Measurements from ENCODE around the gene ANXA6.
"Not testable (repeated sequence)": the region's sequence is repeated elsewhere in the genome, so short reads cannot be mapped to it uniquely, and the experiment has no call there.

ANXA6 gene

GRCh38 chr5:151157426-151158286, at the start of gene ANXA6:
ANXA6 (minus strand) TSS chr5:151157779; CDS start chr5:151147901, 9,878 bp downstream.
- in situ Hi-C loops (cut with MboI; ENCODE audit: low sequenced_read_pairs), result no loop called here

- in situ Hi-C loops (cut with MboI; ENCODE audit: low sequenced_read_pairs), result no loop called here
Measured at GRCh38 chr5:151205411-151205810, 47.8 kb upstream of the ANXA6 start.

- in situ Hi-C loops (cut with MboI; ENCODE audit: low sequenced_read_pairs), result no loop called here
Measured at GRCh38 chr5:151204051-151204450, 46.5 kb upstream of the ANXA6 start.

- in situ Hi-C loops (cut with MboI; ENCODE audit: low sequenced_read_pairs), result no loop called here
Measured at GRCh38 chr5:151202381-151203139, 45.0 kb upstream of the ANXA6 start.

GRCh38 chr5:151200913-151201595, 43.5 kb upstream of the ANXA6 start:
- in situ Hi-C loops (cut with MboI; ENCODE audit: low sequenced_read_pairs), result no loop called here

GRCh38 chr5:151199581-151200185, 42.1 kb upstream of the ANXA6 start:
- in situ Hi-C loops (cut with MboI; ENCODE audit: low sequenced_read_pairs), result no loop called here

GRCh38 chr5:151198861-151199260, 41.3 kb upstream of the ANXA6 start:
- in situ Hi-C loops (cut with MboI; ENCODE audit: low sequenced_read_pairs), result no loop called here

GRCh38 chr5:151197291-151197600, 39.7 kb upstream of the ANXA6 start:
- in situ Hi-C loops (cut with MboI; ENCODE audit: low sequenced_read_pairs), result not testable (repeated sequence)

- in situ Hi-C loops (cut with MboI; ENCODE audit: low sequenced_read_pairs), result no loop called here
Measured at GRCh38 chr5:151196556-151197290, 39.1 kb upstream of the ANXA6 start.

GRCh38 chr5:151195622-151196021, 38.0 kb upstream of the ANXA6 start:
- in situ Hi-C loops (cut with MboI; ENCODE audit: low sequenced_read_pairs), result no loop called here

GRCh38 chr5:151192626-151193025, 35.0 kb upstream of the ANXA6 start:
- in situ Hi-C loops (cut with MboI; ENCODE audit: low sequenced_read_pairs), result no loop called here

- in situ Hi-C loops (cut with MboI; ENCODE audit: low sequenced_read_pairs), result no loop called here
Measured at GRCh38 chr5:151191661-151192060, 34.1 kb upstream of the ANXA6 start.

- in situ Hi-C loops (cut with MboI; ENCODE audit: low sequenced_read_pairs), result no loop called here
Measured at GRCh38 chr5:151189151-151189550, 31.6 kb upstream of the ANXA6 start.

- in situ Hi-C loops (cut with MboI; ENCODE audit: low sequenced_read_pairs), result no loop called here
Measured at GRCh38 chr5:151186538-151186937, 29.0 kb upstream of the ANXA6 start.

GRCh38 chr5:151186052-151186451, 28.5 kb upstream of the ANXA6 start:
- in situ Hi-C loops (cut with MboI; ENCODE audit: low sequenced_read_pairs), result no loop called here

- in situ Hi-C loops (cut with MboI; ENCODE audit: low sequenced_read_pairs), result no loop called here
Measured at GRCh38 chr5:151184316-151185042, 26.9 kb upstream of the ANXA6 start.

GRCh38 chr5:151183456-151184245, 26.1 kb upstream of the ANXA6 start:
- in situ Hi-C loops (cut with MboI; ENCODE audit: low sequenced_read_pairs), result no loop called here

GRCh38 chr5:151182976-151183375, 25.4 kb upstream of the ANXA6 start:
- in situ Hi-C loops (cut with MboI; ENCODE audit: low sequenced_read_pairs), result no loop called here

- in situ Hi-C loops (cut with MboI; ENCODE audit: low sequenced_read_pairs), result no loop called here
Measured at GRCh38 chr5:151182524-151182900, 24.9 kb upstream of the ANXA6 start.

All from hTERT RPE-1 (cell line).